A375 (cell line): Measurements from ENCODE around the gene OR52E2. TPM values are rescaled to one million over a fixed set of nuclear protein-coding genes. Genes with fewer than 3 reads are reported as not detected.

ENCODE experiments used
- total RNA-seq: library from RNA; depleted of rRNA; stranded (reverse); fragments of >200 nt; shearing (Covaris generic); gene quantifications from 2 replicates; pipeline ENCODE4 v1.2.3, GENCODE V29; 2014; rRNA removed

The OR52E2 gene
- total RNA-seq: not detected in 2 replicates

DNA sequence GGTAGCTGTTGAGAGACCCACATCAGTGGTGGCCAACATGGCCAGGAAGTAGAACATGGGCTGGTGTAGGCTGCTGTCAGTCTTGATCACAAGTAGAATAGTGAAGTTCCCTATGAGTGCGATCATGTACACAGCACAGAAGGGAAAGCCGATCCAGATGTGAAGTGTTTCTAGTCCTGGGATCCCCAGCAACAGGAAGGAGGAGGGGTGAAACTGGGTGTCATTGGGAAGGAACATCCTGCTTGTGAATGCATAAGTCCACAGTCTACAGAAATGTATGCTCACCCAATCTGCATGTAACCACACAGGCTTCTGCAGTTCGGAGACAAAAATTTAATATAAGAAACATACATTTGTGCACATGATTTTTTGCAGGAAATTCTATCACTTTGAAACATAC, at the start of gene OR52E2:
Gene OR52E2 (minus strand): TSS at position 237 of the 400 bp plus-strand sequence. CDS start 0 bp downstream, at position 237.

DNA sequence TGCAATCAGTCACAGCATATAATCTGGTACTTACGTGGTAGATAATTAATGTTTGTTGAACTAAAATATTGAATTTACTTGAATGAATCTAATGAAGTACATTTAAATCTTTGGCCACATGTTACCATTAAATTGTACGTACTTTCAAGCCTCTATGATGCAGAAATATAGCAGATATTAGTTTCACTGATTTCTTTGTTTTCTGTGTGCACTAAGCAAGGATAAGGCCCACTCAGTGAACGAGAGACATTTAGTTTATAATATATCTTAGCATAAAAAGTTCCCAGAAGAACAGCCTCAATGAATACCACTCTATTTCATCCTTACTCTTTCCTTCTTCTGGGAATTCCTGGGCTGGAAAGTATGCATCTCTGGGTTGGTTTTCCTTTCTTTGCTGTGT, 9.8 kb upstream of the OR52E2 start, which contains the start of gene OR52E1:
Gene OR52E1 (plus strand): TSS at position 301 of the 400 bp plus-strand sequence.

DNA sequence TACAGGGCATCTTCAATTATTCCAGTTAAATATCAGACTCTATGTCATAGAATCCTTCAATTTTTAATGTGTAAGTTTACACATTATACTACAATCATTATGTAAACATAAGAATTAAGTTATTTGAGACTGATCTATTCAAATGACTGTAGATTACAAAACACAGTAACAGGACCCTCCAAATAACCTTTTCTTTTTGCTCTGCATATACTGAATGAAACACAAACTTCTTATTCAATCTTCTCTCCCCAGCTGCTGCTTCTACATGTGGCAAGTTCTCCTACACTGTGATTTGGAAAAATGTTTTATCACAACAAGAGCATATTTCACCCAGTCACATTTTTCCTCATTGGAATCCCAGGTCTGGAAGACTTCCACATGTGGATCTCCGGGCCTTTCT, 13.2 kb downstream of the OR52E2 start, which contains the start of gene OR52J3:
Gene OR52J3 (plus strand): TSS at position 301 of the 400 bp plus-strand sequence. CDS start 0 bp downstream, at position 301.

Other genes starting within 250 kb of the OR52E2 start
- gene OR51F2, start 238.3 kb downstream of the OR52E2 start, total RNA-seq: not detected in 2 replicates
- not detected in 2 replicates for gene OR51S1, start 210.4 kb downstream of the OR52E2 start, total RNA-seq
- not detected in 2 replicates for gene OR51T1, start 177.7 kb downstream of the OR52E2 start, total RNA-seq
- not detected in 2 replicates for gene OR51A7, start 155.8 kb downstream of the OR52E2 start, total RNA-seq
- gene OR51G2, start 140.3 kb downstream of the OR52E2 start, total RNA-seq: not detected in 2 replicates
- gene OR51G1, start 135.3 kb downstream of the OR52E2 start, total RNA-seq: not detected in 2 replicates
- gene OR51A4, start 112.0 kb downstream of the OR52E2 start, total RNA-seq: not detected in 2 replicates
- not detected in 2 replicates for gene OR51A2, start 103.9 kb downstream of the OR52E2 start, total RNA-seq
- not detected in 2 replicates for gene OR51L1, start 64.8 kb downstream of the OR52E2 start, total RNA-seq
- gene OR52J3, start 13.1 kb downstream of the OR52E2 start, total RNA-seq: not detected in 2 replicates
- gene OR52E1, start 9.9 kb upstream of the OR52E2 start, total RNA-seq: not detected in 2 replicates
- gene OR52A5, start 78.7 kb upstream of the OR52E2 start, total RNA-seq: not detected in 2 replicates
- gene OR52A1, start 95.1 kb upstream of the OR52E2 start, total RNA-seq: not detected in 2 replicates
- gene OR51V1, start 141.1 kb upstream of the OR52E2 start, total RNA-seq: not detected in 2 replicates
- not detected in 2 replicates for gene HBB, start 167.4 kb upstream of the OR52E2 start, total RNA-seq
- not detected in 2 replicates for gene HBD, start 174.9 kb upstream of the OR52E2 start, total RNA-seq
- gene HBG1, start 190.2 kb upstream of the OR52E2 start, total RNA-seq: not detected in 2 replicates
- gene HBG2, start 195.2 kb upstream of the OR52E2 start, total RNA-seq: 2.7 and 3.2 TPM in 2 replicates
- 40.6 and 51.6 TPM in 2 replicates for gene HBE1, start 210.3 kb upstream of the OR52E2 start, total RNA-seq
- 4.0 and 7.5 TPM in 2 replicates for gene OR51B4, start 242.3 kb upstream of the OR52E2 start, total RNA-seq